Bronchial epithelial cell (primary cell): ENCODE data around the gene NR3C1. TPM values are rescaled to one million over a fixed set of nuclear protein-coding genes. Genes with fewer than 3 reads are reported as not detected.
A peak's percentile ranks its signal among the peaks of the same experiment; 100 is the strongest.

Experiments used
- DNase-seq: peaks from one replicate; pipeline ENCODE4 v3.0.0-alpha.2; 2010; ENCODE audit warnings: low read depth
- FAIRE-seq: peaks from 2 replicates; lab custom pipeline; 2011; peaks lifted over from hg19 to GRCh38; lab: Jason Lieb, UNC
- H3K27me3 ChIP-seq: 2 replicates; pipeline ENCODE4 v1.5.1; 2011; ENCODE audit warnings: low read length; ENCODE audit not compliant: control insufficient read depth, insufficient read depth
- H3K36me3 ChIP-seq: 2 replicates; pipeline ENCODE4 v1.5.1; 2011; ENCODE audit warnings: low read length; ENCODE audit not compliant: control insufficient read depth, insufficient read depth
- H3K4me3 ChIP-seq: 2 replicates; pipeline ENCODE4 v1.5.1; 2011; ENCODE audit warnings: mild to moderate bottlenecking, low read depth, low read length, control low read depth
- total RNA-seq: library from RNA; depleted of rRNA; stranded (reverse); fragments of >200 nt; gene quantifications from 2 replicates; pipeline ENCODE4 v1.2.1, GENCODE V29; 2014
- TF ChIP-seq, protein P1 (sequence below): IDR thresholded peaks from 2 replicates; pipeline ENCODE4 v1.5.1; 2011; ENCODE audit warnings: mild to moderate bottlenecking, moderate library complexity, low read length, control low read depth, inconsistent platforms; ENCODE audit not compliant: insufficient read depth, severe bottlenecking

Gene NR3C1
- total RNA-seq, 1 donor from 2014 or later = 41.9 TPM

GRCh38 chr5:143418140-143418866 lies 14.8 kb upstream of the NR3C1 start:
- no peaks in the 10 kb centered on the region for H3K36me3 ChIP-seq
- FAIRE-seq (no peak), DNase-seq (peak; percentile 15)
- H3K27me3 ChIP-seq = no peaks in the 10 kb centered on the region
- no peak overlapping the region for H3K4me3 ChIP-seq
- TF ChIP-seq, protein P1, sequence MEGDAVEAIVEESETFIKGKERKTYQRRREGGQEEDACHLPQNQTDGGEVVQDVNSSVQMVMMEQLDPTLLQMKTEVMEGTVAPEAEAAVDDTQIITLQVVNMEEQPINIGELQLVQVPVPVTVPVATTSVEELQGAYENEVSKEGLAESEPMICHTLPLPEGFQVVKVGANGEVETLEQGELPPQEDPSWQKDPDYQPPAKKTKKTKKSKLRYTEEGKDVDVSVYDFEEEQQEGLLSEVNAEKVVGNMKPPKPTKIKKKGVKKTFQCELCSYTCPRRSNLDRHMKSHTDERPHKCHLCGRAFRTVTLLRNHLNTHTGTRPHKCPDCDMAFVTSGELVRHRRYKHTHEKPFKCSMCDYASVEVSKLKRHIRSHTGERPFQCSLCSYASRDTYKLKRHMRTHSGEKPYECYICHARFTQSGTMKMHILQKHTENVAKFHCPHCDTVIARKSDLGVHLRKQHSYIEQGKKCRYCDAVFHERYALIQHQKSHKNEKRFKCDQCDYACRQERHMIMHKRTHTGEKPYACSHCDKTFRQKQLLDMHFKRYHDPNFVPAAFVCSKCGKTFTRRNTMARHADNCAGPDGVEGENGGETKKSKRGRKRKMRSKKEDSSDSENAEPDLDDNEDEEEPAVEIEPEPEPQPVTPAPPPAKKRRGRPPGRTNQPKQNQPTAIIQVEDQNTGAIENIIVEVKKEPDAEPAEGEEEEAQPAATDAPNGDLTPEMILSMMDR = no peak

DNA sequence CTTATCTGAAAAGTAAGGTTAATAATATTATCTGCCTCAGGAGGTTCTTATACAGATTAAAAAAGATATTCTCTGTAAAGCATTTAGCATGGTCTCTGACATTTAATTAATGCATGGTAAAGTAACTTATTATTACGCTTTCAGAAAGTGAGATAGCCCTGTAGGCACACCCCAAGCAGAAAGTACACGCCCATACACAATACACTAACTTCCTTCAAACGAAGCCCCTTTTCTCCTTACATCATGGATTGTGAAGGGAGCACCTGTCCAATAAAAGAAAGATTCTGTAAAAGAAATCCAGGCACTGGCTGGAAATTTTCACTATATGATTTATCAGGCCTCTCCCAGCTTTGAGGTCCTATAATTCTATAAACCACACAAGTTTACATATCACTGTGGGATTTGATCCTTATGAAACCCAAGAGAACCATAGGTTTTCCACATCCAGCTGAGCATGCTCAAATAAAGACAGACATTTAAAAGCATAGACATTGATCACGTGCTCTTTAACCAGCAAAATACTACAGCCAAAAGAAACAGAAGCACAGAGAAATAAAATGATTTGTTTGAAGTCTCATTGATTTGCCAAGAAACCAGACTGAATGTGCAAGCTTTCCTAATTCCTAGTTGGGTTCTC lies 14.1 kb upstream of the NR3C1 start:
- TF ChIP-seq, protein P1 = no peak
- Histone ChIP-seq H3K27me3 (no peaks in the 10 kb centered on the region), H3K36me3 (no peaks in the 10 kb centered on the region), H3K4me3 (no peak overlapping the region)
- no peak for FAIRE-seq
- no peak for DNase-seq

DNA sequence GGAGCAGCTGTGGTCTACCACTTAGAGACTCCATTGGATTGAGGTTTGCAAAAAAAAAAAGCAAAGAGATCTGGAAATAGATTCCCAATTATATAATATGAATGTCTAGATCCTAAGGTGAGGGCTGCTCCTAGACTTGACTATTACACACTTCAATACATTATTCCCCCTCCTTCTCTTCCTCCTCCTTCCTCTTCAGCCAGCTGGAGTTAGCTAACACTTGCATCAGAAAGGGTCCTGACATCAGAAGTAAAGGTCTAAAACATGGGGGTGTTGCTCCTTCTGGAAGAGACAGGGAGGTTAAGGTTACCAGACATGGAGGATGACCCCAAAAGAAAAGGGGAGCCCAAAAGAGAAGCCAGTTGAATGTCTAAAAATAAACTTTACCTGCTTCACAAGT lies 12.9 kb upstream of the NR3C1 start:
- H3K4me3 ChIP-seq = no peak overlapping the region
- FAIRE-seq = no peak
- no peak for DNase-seq
- H3K36me3 ChIP-seq = no peaks in the 10 kb centered on the region
- no peaks in the 10 kb centered on the region for H3K27me3 ChIP-seq
- TF ChIP-seq, protein P1 = no peak

- no peaks in the 10 kb centered on the region for H3K36me3 ChIP-seq
- TF ChIP-seq, protein P1 = no peak
- H3K27me3 ChIP-seq = no peaks in the 10 kb centered on the region
- FAIRE-seq = no peak
- no peak for DNase-seq
- H3K4me3 ChIP-seq = no peak overlapping the region
These were observed 10.6 kb upstream of the NR3C1 start for GRCh38 chr5:143413958-143414669.

- FAIRE-seq (no peak), DNase-seq (peak; percentile 37)
- TF ChIP-seq, protein P1 = no peak
- H3K4me3 ChIP-seq = no peak overlapping the region
- no peaks in the 10 kb centered on the region for H3K27me3 ChIP-seq
- H3K36me3 ChIP-seq = no peaks in the 10 kb centered on the region
These were observed 9.3 kb upstream of the NR3C1 start for GRCh38 chr5:143412661-143413342.
